Trophoblast cell (in vitro differentiated cells and primary cell): ENCODE data around the gene SPIN2A.
A peak's percentile ranks its signal among the peaks of the same experiment; 100 is the strongest.
"Not testable (repeated sequence)": the region's sequence is repeated elsewhere in the genome, so short reads cannot be mapped to it uniquely, and the experiment has no call there.

Experiments
- DNase-seq, 2 donors: peaks; one replicate each; pipeline ENCODE4 v3.0.0-alpha.2; 2016
- H2AFZ ChIP-seq: 2 replicates; pipeline ENCODE4 v1.6.1; 2013; ENCODE audit warnings: low read length, moderate library complexity, mild to moderate bottlenecking; ENCODE audit not compliant: insufficient read depth, poor library complexity
- H2AK5ac ChIP-seq: 2 replicates; pipeline ENCODE4 v1.6.1; 2013; ENCODE audit warnings: mild to moderate bottlenecking, low read length
- H2BK120ac ChIP-seq: 2 replicates; pipeline ENCODE4 v1.6.1; 2013; ENCODE audit warnings: low read length, mild to moderate bottlenecking, moderate library complexity; ENCODE audit not compliant: insufficient read depth, poor library complexity
- H2BK12ac ChIP-seq: 2 replicates; pipeline ENCODE4 v1.6.1; 2013; ENCODE audit warnings: mild to moderate bottlenecking, low read length, moderate library complexity
- H2BK5ac ChIP-seq: 2 replicates; pipeline ENCODE4 v1.6.1; 2013; ENCODE audit warnings: low read length, low read depth, moderate library complexity, mild to moderate bottlenecking; ENCODE audit not compliant: poor library complexity
- H3K14ac ChIP-seq: 2 replicates; pipeline ENCODE4 v1.6.1; 2013; ENCODE audit warnings: mild to moderate bottlenecking, low read length
- H3K18ac ChIP-seq: 2 replicates; pipeline ENCODE4 v1.6.1; 2013; ENCODE audit warnings: mild to moderate bottlenecking, low read length
- H3K23ac ChIP-seq: 2 replicates; pipeline ENCODE4 v1.6.1; 2013; ENCODE audit warnings: low read length
- H3K27ac ChIP-seq: 2 replicates; pipeline ENCODE4 v1.5.1; 2013; ENCODE audit warnings: low read depth, mild to moderate bottlenecking, inconsistent platforms, low read length, moderate library complexity
- H3K27me3 ChIP-seq: 2 replicates; pipeline ENCODE4 v1.6.1; 2013; ENCODE audit warnings: inconsistent platforms, mild to moderate bottlenecking, low read length, moderate library complexity; ENCODE audit not compliant: insufficient read depth
- H3K36me3 ChIP-seq, 2 experiments: 1 replicate in 1 of 2; 2 replicates in 1 of 2; pipeline ENCODE4 v1.6.1; 2013; ENCODE audit warnings: low read length in 2 of 2, mild to moderate bottlenecking in 2 of 2, moderate library complexity in 1 of 2; ENCODE audit not compliant: insufficient read depth in 2 of 2, control insufficient read depth in 1 of 2
- H3K4ac ChIP-seq: 2 replicates; pipeline ENCODE4 v1.6.1; 2013; ENCODE audit warnings: low read depth, mild to moderate bottlenecking, low read length, moderate library complexity
- H3K4me1 ChIP-seq, 2 experiments: 1 replicate in 1 of 2; 2 replicates in 1 of 2; pipeline ENCODE4 v1.6.1; 2013; ENCODE audit warnings: low read length in 2 of 2, mild to moderate bottlenecking in 2 of 2, moderate library complexity in 1 of 2; ENCODE audit not compliant: insufficient read depth in 2 of 2, control insufficient read depth in 1 of 2
- H3K4me2 ChIP-seq: 2 replicates; pipeline ENCODE4 v1.6.1; 2013; ENCODE audit warnings: inconsistent platforms, mild to moderate bottlenecking, low read length, moderate library complexity
- H3K4me3 ChIP-seq: 2 replicates; pipeline ENCODE4 v1.5.1; 2013; ENCODE audit warnings: mild to moderate bottlenecking, low read depth, low read length, inconsistent platforms
- H3K79me1 ChIP-seq: one replicate; pipeline ENCODE4 v1.6.1; 2013; ENCODE audit warnings: low read length
- H3K79me2 ChIP-seq: 2 replicates; pipeline ENCODE4 v1.6.1; 2013; ENCODE audit warnings: low read length, mild to moderate bottlenecking; ENCODE audit not compliant: control insufficient read depth, insufficient read depth, poor library complexity
- H3K9ac ChIP-seq: 2 replicates; pipeline ENCODE4 v1.6.1; 2013; ENCODE audit warnings: mild to moderate bottlenecking, low read length
- H3K9me3 ChIP-seq: 2 replicates; pipeline ENCODE4 v1.6.1; 2013; ENCODE audit warnings: low read depth, mild to moderate bottlenecking, control low read depth, inconsistent platforms, low read length; ENCODE audit not compliant: insufficient read depth
- H4K12ac ChIP-seq: 2 replicates; pipeline ENCODE4 v1.6.1; 2013; ENCODE audit warnings: low read depth, mild to moderate bottlenecking, low read length, moderate library complexity
- H4K8ac ChIP-seq: 2 replicates; pipeline ENCODE4 v1.6.1; 2013; ENCODE audit warnings: low read depth, mild to moderate bottlenecking, low read length, moderate library complexity
- H4K91ac ChIP-seq: one replicate; pipeline ENCODE4 v1.6.1; 2013; ENCODE audit warnings: low read depth, mild to moderate bottlenecking, low read length, moderate library complexity
- WGBS: extraction: QIAGEN DNeasy Blood & Tissue Kit; methylation state at CpG from one replicate; pipeline ENCODE4 v1.1.7; 2013; ENCODE audit warnings: missing lambda C conversion rate; ENCODE audit not compliant: insufficient read length, insufficient coverage; ENCODE audit errors: extremely low coverage; 5-methylcytosine and 5-hydroxymethylcytosine counted together

The SPIN2A gene

DNA sequence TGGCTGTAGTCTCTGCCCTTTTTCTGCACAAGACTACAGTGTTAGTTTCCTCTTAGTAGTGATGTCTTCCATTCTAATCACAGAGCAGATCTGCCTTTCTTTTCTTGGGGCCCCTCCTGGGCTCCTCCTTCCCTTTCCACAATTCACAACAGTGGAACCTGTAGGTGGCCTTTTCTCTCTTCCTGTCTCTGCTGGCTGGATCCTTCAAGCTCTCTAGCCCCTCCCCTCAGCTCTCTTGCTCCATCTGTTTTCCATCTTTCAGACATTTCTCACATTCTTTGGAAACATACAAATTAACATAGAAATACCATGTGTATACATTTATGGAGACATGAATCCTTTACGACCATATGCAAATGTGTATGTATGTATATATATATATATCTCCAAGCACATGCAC lies 304 bp upstream of the SPIN2A start:
- H3K14ac ChIP-seq: peak overlapping the region; percentile 64
- H2AFZ ChIP-seq: peak overlapping the region; percentile 83
- H3K4ac ChIP-seq: no peak overlapping the region
- peak overlapping the region; percentile 33 for H3K27ac ChIP-seq
- H2BK120ac ChIP-seq: peak overlapping the region; percentile 15
- H3K79me2 ChIP-seq: peaks cover 3% of the 10 kb centered on the region
- no peaks in the 10 kb centered on the region for H3K27me3 ChIP-seq
- DNase-seq: no peak
- H3K36me3 ChIP-seq: no peaks in the 10 kb centered on the region
- no peak overlapping the region for H4K12ac ChIP-seq
- no peak overlapping the region for H2BK12ac ChIP-seq
- H3K18ac ChIP-seq: peak overlapping the region; percentile 61
- H3K9ac ChIP-seq: no peak overlapping the region
- peak overlapping the region; percentile 73 for H4K8ac ChIP-seq
- H3K4me2 ChIP-seq: peak overlapping the region; percentile 69
- WGBS: no CpG with 5 or more reads among the region's 1 CpG
- no peak overlapping the region for H3K23ac ChIP-seq
- peak overlapping the region; percentile 46 for H2BK5ac ChIP-seq
- H3K79me1 ChIP-seq: peaks cover 4% of the 10 kb centered on the region
- H3K4me3 ChIP-seq: peak overlapping the region; percentile 61
- H3K9me3 ChIP-seq: no peaks in the 10 kb centered on the region
- H3K4me1 ChIP-seq: peaks cover 0 to 3% of the 10 kb centered on the region in 2 experiments
- H2AK5ac ChIP-seq: no peak overlapping the region
- H4K91ac ChIP-seq: no peak overlapping the region

- H3K4ac ChIP-seq, H3K18ac ChIP-seq, H2BK120ac ChIP-seq, H3K23ac ChIP-seq, H3K79me2 ChIP-seq, H2BK5ac ChIP-seq, H2BK12ac ChIP-seq, H3K14ac ChIP-seq, H3K4me3 ChIP-seq, H2AFZ ChIP-seq, H3K27me3 ChIP-seq, DNase-seq, H4K12ac ChIP-seq, H3K9ac ChIP-seq, H3K79me1 ChIP-seq, H3K4me1 ChIP-seq, H3K9me3 ChIP-seq, H2AK5ac ChIP-seq, H3K27ac ChIP-seq, H3K36me3 ChIP-seq: not testable (repeated sequence)
- Histone ChIP-seq H4K91ac (peak overlapping the region; percentile 28), H3K4me2 (peak overlapping the region; percentile 69), H4K8ac (peak overlapping the region; percentile 7)
- no CpG with 5 or more reads among the region's 3 CpGs for WGBS
Measured at GRCh38 chrX:57136589-57136988, 608 bp downstream of the SPIN2A start.

- Histone ChIP-seq H3K18ac (no peak overlapping the region), H3K27me3 (no peaks in the 10 kb centered on the region), H3K9me3 (no peaks in the 10 kb centered on the region), H3K14ac (no peak overlapping the region), H3K4me3 (no peak overlapping the region), H2AFZ (no peak overlapping the region), H4K8ac (no peak overlapping the region), H2BK120ac (no peak overlapping the region), H3K4ac (no peak overlapping the region), H2BK5ac (no peak overlapping the region), H3K4me1 (peaks cover 0 to 3% of the 10 kb centered on the region in 2 experiments), H4K91ac (no peak overlapping the region), H3K23ac (no peak overlapping the region), H2BK12ac (no peak overlapping the region), H2AK5ac (no peak overlapping the region), H3K36me3 (no peaks in the 10 kb centered on the region), H3K79me2 (peaks cover 3% of the 10 kb centered on the region), H3K9ac (no peak overlapping the region), H3K4me2 (no peak overlapping the region), H3K27ac (no peak overlapping the region), H4K12ac (no peak overlapping the region), H3K79me1 (peaks cover 4% of the 10 kb centered on the region)
- no peak for DNase-seq
- no CpG with 5 or more reads among the region's 3 CpGs for WGBS
Measured at GRCh38 chrX:57135287-57135686, 1.9 kb downstream of the SPIN2A start.

DNA sequence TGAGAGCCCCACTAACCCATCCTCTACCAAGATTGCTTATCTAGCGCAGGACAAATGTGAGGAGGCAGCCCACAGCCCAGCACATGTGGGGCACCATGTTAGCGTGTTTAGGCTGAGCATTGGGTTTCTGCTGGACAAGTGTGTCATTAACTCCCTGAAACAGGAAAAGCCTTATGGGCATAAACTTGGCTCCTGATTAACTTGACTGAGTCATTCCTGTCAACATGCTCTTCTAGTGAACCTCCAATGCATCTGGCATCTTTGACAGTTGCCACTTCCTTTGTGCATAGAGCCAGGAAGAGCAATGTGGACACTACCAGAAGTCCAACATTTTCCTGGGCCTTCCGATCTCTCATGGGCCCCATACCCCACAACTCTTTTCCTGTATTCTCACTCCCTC lies 2.5 kb downstream of the SPIN2A start:
- Histone ChIP-seq H4K8ac (no peak overlapping the region), H3K4me2 (no peak overlapping the region), H3K4me3 (no peak overlapping the region), H3K23ac (no peak overlapping the region), H3K9me3 (no peaks in the 10 kb centered on the region), H4K91ac (no peak overlapping the region), H3K36me3 (no peaks in the 10 kb centered on the region), H3K79me1 (peaks cover 4% of the 10 kb centered on the region), H4K12ac (no peak overlapping the region), H3K4ac (no peak overlapping the region), H2BK5ac (no peak overlapping the region), H3K4me1 (peaks cover 0 to 3% of the 10 kb centered on the region in 2 experiments), H3K27ac (no peak overlapping the region), H3K14ac (no peak overlapping the region), H2AK5ac (no peak overlapping the region), H2BK120ac (no peak overlapping the region), H3K9ac (no peak overlapping the region), H3K27me3 (no peaks in the 10 kb centered on the region), H2BK12ac (no peak overlapping the region), H3K79me2 (peaks cover 3% of the 10 kb centered on the region), H3K18ac (no peak overlapping the region), H2AFZ (no peak overlapping the region)
- no CpG with 5 or more reads among the region's 3 CpGs for WGBS
- no peak for DNase-seq
